ENCODE results near the gene PPIP5K1. TPM values are rescaled to one million over a fixed set of nuclear protein-coding genes. Genes with fewer than 3 reads are reported as not detected.

The PPIP5K1 gene
- 23.7 and 31.9 TPM in 2 replicates for total RNA-seq

GRCh38 chr15:43589778-43590466, at the start of gene PPIP5K1:
TSS of gene PPIP5K1 (minus strand) at chr15:43590208. CDS start at chr15:43584504, 5,704 bp downstream.

GRCh38 chr15:43618700-43619099, 28.7 kb upstream of the PPIP5K1 start, which contains the start of gene STRC:
TSS of gene STRC (minus strand) at chr15:43618800. CDS start at chr15:43618722, 78 bp downstream.

GRCh38 chr15:43593328-43594190, 3.6 kb upstream of the PPIP5K1 start, which contains the start of gene CKMT1B:
TSS of gene CKMT1B (plus strand) at chr15:43594027. CDS start at chr15:43594219, 192 bp downstream.

GRCh38 chr15:43517354-43518196, 72.4 kb downstream of the PPIP5K1 start, which contains the start of gene MAP1A:
TSS of gene MAP1A (plus strand) at chr15:43517608. CDS start at chr15:43521474, 3,866 bp downstream.

GRCh38 chr15:43492673-43493601, 97.1 kb downstream of the PPIP5K1 start, which contains the start of gene TP53BP1:
TSS of gene TP53BP1 (minus strand) at chr15:43493156. CDS start at chr15:43493043, 113 bp downstream.

Other genes with a start within 250 kb of the PPIP5K1 start
- 16.7 and 17.8 TPM in 2 replicates for gene ZSCAN29, start 219.2 kb downstream of the PPIP5K1 start, total RNA-seq
- gene TUBGCP4, start 219.1 kb downstream of the PPIP5K1 start, total RNA-seq = 15.4 and 18.4 TPM in 2 replicates
- 100 and 102 TPM in 2 replicates for gene TP53BP1, start 97.1 kb downstream of the PPIP5K1 start, total RNA-seq
- gene MAP1A, start 72.6 kb downstream of the PPIP5K1 start, total RNA-seq = 96.1 and 105 TPM in 2 replicates
- not detected in 2 replicates for gene CKMT1B, start 3.8 kb upstream of the PPIP5K1 start, total RNA-seq
- gene STRC, start 28.6 kb upstream of the PPIP5K1 start, total RNA-seq = 0.17 TPM in 1 of 2 replicates, not detected in the other
- gene CATSPER2, start 58.6 kb upstream of the PPIP5K1 start, total RNA-seq = 1.3 and 2.0 TPM in 2 replicates
- gene CKMT1A, start 103.7 kb upstream of the PPIP5K1 start, total RNA-seq = not detected in 2 replicates
- gene PDIA3, start 156.2 kb upstream of the PPIP5K1 start, total RNA-seq = 1,033 and 1,111 TPM in 2 replicates
- 3.0 and 3.1 TPM in 2 replicates for gene ELL3, start 186.8 kb upstream of the PPIP5K1 start, total RNA-seq
- gene SERF2, start 202.1 kb upstream of the PPIP5K1 start, total RNA-seq = 537 and 552 TPM in 2 replicates
- not detected in 2 replicates for gene SERINC4, start 210.0 kb upstream of the PPIP5K1 start, total RNA-seq
- gene HYPK, start 210.4 kb upstream of the PPIP5K1 start, total RNA-seq = 4.3 and 5.4 TPM in 2 replicates
- 18.5 and 23.0 TPM in 2 replicates for gene MFAP1, start 234.5 kb upstream of the PPIP5K1 start, total RNA-seq
- 3.8 and 6.5 TPM in 2 replicates for gene WDR76, start 236.8 kb upstream of the PPIP5K1 start, total RNA-seq